Measurements from ENCODE around the gene IDI2.

GRCh38 chr10:970311-971149 lies 55.1 kb downstream of the IDI2 start:
- TF ChIP-seq MAFK (IDR thresholded peaks at IDR 0.05; ENCODE audit: partially characterized antibody) (no peak), RAD21 (conservative IDR thresholded peaks at IDR 0.05 in 1 of 2, IDR thresholded peaks at IDR 0.05 in 1 of 2) (no peak), CHD4 (IDR thresholded peaks at IDR 0.05; ENCODE audit: borderline replicate concordance) (no peak), CTCF (IDR thresholded peaks at IDR 0.05) (no peak), RCOR1 (IDR thresholded peaks at IDR 0.05; ENCODE audit: low read depth, low read length) (no peak)

All from A549 (cell line).